GM12878 (cell line): ENCODE data around the gene SEMA3B. TPM values are rescaled to one million over a fixed set of nuclear protein-coding genes. Genes with fewer than 3 reads are reported as not detected.
A peak's percentile ranks its signal among the peaks of the same experiment; 100 is the strongest.

Source experiments
- ATAC-seq: fragments of 200-7000 bp; cut with Tn5 transposase; 3 replicates; pipeline ENCODE4 v1.9.1; 2020; ENCODE audit warnings: mild to moderate bottlenecking, moderate library complexity
- BruUV-seq: library from RNA; stranded (reverse); fragments of 400-500 nt; replicated peaks from 2 replicates; lab custom pipeline; 2021; lab: Mats Ljungman, UMichigan
- CTCF ChIA-PET: fragments of 300-600 bp; sonication (Branson Sonifier 250); formaldehyde crosslinking; extraction: SDS; loops from one replicate; lab custom pipeline; 2021; ENCODE audit warnings: inconsistent platforms; lab: Yijun Ruan, JAX
- POLR2A ChIA-PET: fragments of 350-600 bp; formaldehyde crosslinking; extraction: SDS; loops from one replicate; lab custom pipeline; 2021; ENCODE audit warnings: inconsistent platforms; lab: Charles Lee
- RAD21 ChIA-PET: fragments of 300-600 bp; sonication (Branson Sonifier 250); formaldehyde crosslinking; loops from one replicate; lab custom pipeline; 2023; ENCODE audit warnings: antibody characterized with exemption; ENCODE audit not compliant: unreplicated experiment; lab: Charles Lee
- SMC1A ChIA-PET: fragments of 300-600 bp; sonication (Branson Sonifier 250); formaldehyde crosslinking; loops from one replicate; lab custom pipeline; 2023; ENCODE audit not compliant: unreplicated experiment, uncharacterized antibody; lab: Charles Lee
- DNase-seq: peaks from one replicate; pipeline ENCODE4 v3.0.0-alpha.2; 2011; ENCODE audit warnings: low read depth, low spot score
- FAIRE-seq: peaks from 3 replicates; lab custom pipeline; 2011; peaks lifted over from hg19 to GRCh38; lab: Jason Lieb, UNC
- H2AFZ ChIP-seq: 2 replicates; pipeline ENCODE4 v1.6.0; 2011; ENCODE audit warnings: low read depth, low read length, control low read depth; ENCODE audit not compliant: control insufficient read depth
- H3K27ac ChIP-seq: 2 replicates; pipeline ENCODE4 v1.5.1; 2011; ENCODE audit warnings: control low read depth; ENCODE audit not compliant: control insufficient read depth, insufficient read depth
- H3K27me3 ChIP-seq, 2 experiments: replicated peaks in 1 of 2; 2 replicates each; pipeline versions ENCODE4 v1.6.0 to v1.6.1; 2011; ENCODE audit warnings: low read length in 1 of 2; ENCODE audit not compliant: control insufficient read depth in 2 of 2, insufficient read depth in 2 of 2
- H3K36me3 ChIP-seq, 2 experiments: 2 replicates each; pipeline ENCODE4 v1.5.1; 2011; ENCODE audit warnings: low read length in 1 of 2; ENCODE audit not compliant: control insufficient read depth in 2 of 2, insufficient read depth in 2 of 2
- H3K4me1 ChIP-seq: 2 replicates; pipeline ENCODE4 v1.6.1; 2011; ENCODE audit warnings: mild to moderate bottlenecking, low read length, moderate library complexity, mixed read lengths; ENCODE audit not compliant: control insufficient read depth, insufficient read depth
- H3K4me2 ChIP-seq: 2 replicates; pipeline ENCODE4 v1.6.0; 2011; ENCODE audit warnings: control low read depth; ENCODE audit not compliant: control insufficient read depth, insufficient read depth
- H3K4me3 ChIP-seq: fragments of 200-600 bp; sonication (generic); 2 replicates; pipeline ENCODE4 v1.5.1; 2016
- H3K79me2 ChIP-seq: 2 replicates; pipeline ENCODE4 v1.6.0; 2011; ENCODE audit warnings: low read length; ENCODE audit not compliant: control insufficient read depth, insufficient read depth
- H3K9ac ChIP-seq: 2 replicates; pipeline ENCODE4 v1.8.0; 2011; ENCODE audit warnings: low read length, control low read depth, mixed read lengths; ENCODE audit not compliant: control insufficient read depth, insufficient read depth
- H3K9me3 ChIP-seq: replicated peaks from 3 replicates; pipeline ENCODE4 v1.5.1; 2011; ENCODE audit warnings: mild to moderate bottlenecking, low read length; ENCODE audit not compliant: control insufficient read depth, insufficient read depth
- H4K20me1 ChIP-seq: 2 replicates; pipeline ENCODE4 v1.6.0; 2011; ENCODE audit not compliant: control insufficient read depth, insufficient read depth
- CHD1 ChIP-seq: IDR thresholded peaks from 2 replicates; pipeline ENCODE4 v1.6.1; 2012; ENCODE audit warnings: low read depth, low read length, improper control_type of control experiment
- KDM1A ChIP-seq: fragments of 200-600 bp; sonication (generic); IDR thresholded peaks from 2 replicates; pipeline ENCODE4 v1.6.1; 2016; ENCODE audit warnings: borderline replicate concordance
- RFX5 ChIP-seq: IDR thresholded peaks from 2 replicates; pipeline ENCODE4 v1.6.1; 2011; ENCODE audit warnings: low read depth, low read length, improper control_type of control experiment
- SPI1 ChIP-seq: IDR thresholded peaks from 2 replicates; pipeline ENCODE4 v1.6.1; 2011; ENCODE audit warnings: low read depth, mild to moderate bottlenecking, low read length, moderate library complexity, borderline replicate concordance; ENCODE audit not compliant: insufficient read depth
- SREBF2 ChIP-seq: IDR thresholded peaks from 2 replicates; pipeline ENCODE4 v1.6.1; 2012; ENCODE audit warnings: mild to moderate bottlenecking, low read length
- ZNF207 ChIP-seq: fragments of 450-650 bp; IDR thresholded peaks from 2 replicates; pipeline ENCODE4 v1.6.1; 2014; ENCODE audit warnings: antibody characterized with exemption, mild to moderate bottlenecking, borderline replicate concordance
- WGBS: methylation state at CpG from one replicate; pipeline ENCODE4 v1.1.6; 2016; ENCODE audit warnings: low lambda C conversion rate; ENCODE audit not compliant: insufficient replicate concordance, insufficient coverage; ENCODE audit errors: missing lambda C conversion rate; 5-methylcytosine and 5-hydroxymethylcytosine counted together
- in situ Hi-C: fragments of 300-500 bp; cut with MboI; formaldehyde crosslinking; loops from 9 replicates; pipeline ENCODE4 v1.14.3; 2018; ENCODE audit warnings: mixed read lengths
- intact Hi-C: fragments of 100-400 bp; cut with micrococcal nuclease; formaldehyde crosslinking; loops from one replicate; pipeline ENCODE4 v1.14.2; 2022; ENCODE audit not compliant: unreplicated experiment
- polyA plus RNA-seq, 11 experiments: library from polyadenylated mRNA; depleted of rRNA in 4 of 11; unstranded in 6 of 11; stranded (reverse) in 5 of 11; fragments of >200 nt; fragmentation: Nextera tagmentation in 4 of 11; fragmentation: Illumina TruSeq in 1 of 11; extraction: Ambion mirVana in 4 of 11; extraction: Trizol in 1 of 11; gene quantifications; 1 replicate in 1 of 11; 2 replicates in 10 of 11; pipeline versions ENCODE4 v1.2.1 to v1.2.3, GENCODE V29; 2011 to 2016; ENCODE audit warnings: inconsistent platforms in 2 of 11, missing spikeins in 2 of 11, low read depth in 1 of 11
- total RNA-seq, 4 experiments: library from RNA; depleted of rRNA in 3 of 4; stranded (reverse); fragments of >200 nt in 3 of 4; fragmentation: Illumina TruSeq in 1 of 4; extraction: Trizol in 1 of 4; gene quantifications; 2 replicates each; pipeline versions ENCODE4 v1.2.1 to v1.2.3, GENCODE V29; 2013 to 2021
- TF ChIP-seq, protein P1 (sequence below): IDR thresholded peaks from 2 replicates; pipeline ENCODE4 v1.6.1; 2012; ENCODE audit warnings: low read length, inconsistent platforms
- TF ChIP-seq, protein P2 (sequence below): fragments of 450-650 bp; IDR thresholded peaks from 2 replicates; pipeline ENCODE4 v1.6.1; 2017; ENCODE audit warnings: borderline replicate concordance
- TF ChIP-seq, protein P3 (sequence below): IDR thresholded peaks from 2 replicates; pipeline ENCODE4 v1.6.1; 2011; ENCODE audit warnings: borderline replicate concordance, low read depth, mild to moderate bottlenecking, moderate library complexity, mixed read lengths, low read length; ENCODE audit not compliant: insufficient read depth; ENCODE audit errors: extremely low read length

The SEMA3B gene
- total and polyA plus RNA-seq, 10 of the 15 experiments (the other 5 are each of a cell fraction or from before 2014, with no cell fraction given) = 0.06 to 0.59 (median 0.14) TPM; not detected in 2

DNA sequence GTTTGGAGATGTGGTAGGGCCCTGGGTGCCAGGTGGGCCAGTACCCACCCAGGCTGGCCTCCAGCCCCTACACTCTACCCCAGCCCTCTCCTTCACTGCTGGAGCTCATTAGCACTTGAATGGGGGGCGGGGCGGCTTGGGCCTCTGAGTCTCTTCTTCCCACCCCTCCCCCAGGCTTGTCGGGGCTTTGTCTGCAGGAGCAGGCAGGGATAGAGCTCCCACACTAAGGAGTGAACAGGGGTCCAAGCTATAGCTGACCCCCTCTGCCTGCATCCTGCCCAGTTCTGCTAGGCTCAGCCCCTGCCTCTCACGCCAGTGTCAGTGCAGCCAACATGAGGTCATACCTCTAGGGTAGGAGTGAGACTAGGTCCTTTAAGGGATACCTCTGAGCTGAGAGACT lies 27.8 kb upstream of the SEMA3B start:
- no peak for DNase-seq
- in situ Hi-C loops = no loop called here
- FAIRE-seq = no peak
- H3K27ac ChIP-seq = peak overlapping the region; percentile 82
- H3K79me2 ChIP-seq = peaks cover 89% of the 10 kb centered on the region
- 60% methylated on average over 4 of the region's 4 CpGs for WGBS
- peak overlapping the region; percentile 11; the same call in 1 of the 2 replicates for H3K9ac ChIP-seq
- H3K4me1 ChIP-seq = peaks cover 43% of the 10 kb centered on the region
- intact Hi-C loops = no loop called here
- peak overlapping the region; percentile 28; the same call in 1 of the 2 replicates for H3K4me3 ChIP-seq
- SMC1A ChIA-PET = interaction anchor here (1.3 to 3.2 kb wide), 2 partner anchors 12 to 15 kb away, joined by 3 to 15 read pairs; no protein-coding TSS in a partner anchor
- RAD21 ChIA-PET = interaction anchor here (0.6 to 5.1 kb wide), 4 partner anchors 14 to 46 kb away, joined by 3 to 36 read pairs (median 6); no protein-coding TSS in a partner anchor
- H3K9me3 ChIP-seq = no peaks in the 10 kb centered on the region
- no peak for TF ChIP-seq RFX5
- peaks cover 1 to 4% of the 10 kb centered on the region in 2 experiments; a peak in 3 of 4 replicates for H3K36me3 ChIP-seq
- peaks cover 12% of the 10 kb centered on the region for H4K20me1 ChIP-seq
- H2AFZ ChIP-seq = no peak overlapping the region
- BruUV-seq = no TSS peak
- H3K4me2 ChIP-seq = peak overlapping the region; percentile 90
- POLR2A ChIA-PET = interaction anchor here (0.6 to 1.7 kb wide), 4 partner anchors 12 to 1507 kb away, joined by 3 to 5 read pairs (median 4); no protein-coding TSS in a partner anchor
- H3K27me3 ChIP-seq = no peaks in the 10 kb centered on the region
- CTCF ChIA-PET = interaction anchor here (1.1 to 1.2 kb wide), 2 partner anchors 13 to 15 kb away, joined by 3 to 5 read pairs; no protein-coding TSS in a partner anchor
- no peak for ATAC-seq

DNA sequence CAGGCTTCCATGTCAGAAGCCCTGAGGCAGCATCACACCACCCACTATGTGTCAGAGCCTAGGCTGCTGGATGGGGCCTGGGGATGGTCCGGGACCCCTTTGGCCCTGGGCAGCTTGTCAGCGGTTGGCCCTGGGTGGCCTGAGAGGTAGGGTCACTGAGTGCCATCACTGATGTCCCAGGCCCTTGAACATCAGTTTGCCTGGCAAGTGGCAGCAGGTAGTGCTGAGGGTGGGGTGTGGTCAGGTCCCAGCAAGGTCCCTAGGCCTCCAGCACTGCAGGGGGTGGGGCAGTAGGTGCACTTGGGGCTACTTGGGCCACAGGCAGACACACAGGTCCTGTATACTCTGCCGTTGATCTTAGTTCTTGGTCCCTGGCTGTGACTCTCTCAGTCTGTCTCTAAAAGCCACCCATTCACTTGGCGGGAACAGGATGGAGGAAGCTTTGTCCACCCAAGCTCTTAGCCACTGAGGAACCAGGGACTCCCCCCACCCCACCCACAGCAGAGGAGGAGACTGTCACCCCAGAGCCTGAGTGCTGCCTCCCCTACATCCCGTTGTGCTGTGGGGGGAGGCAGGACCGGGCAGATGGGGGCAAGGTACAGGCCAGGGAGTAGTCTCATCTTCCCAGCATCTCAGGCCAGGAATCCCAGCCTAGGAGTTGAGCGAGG lies 27.1 kb upstream of the SEMA3B start:
- TF ChIP-seq ZNF207 (no peak), SREBF2 (no peak), CHD1 (no peak), SPI1 (no peak), KDM1A (no peak)
- TF ChIP-seq, protein P1, sequence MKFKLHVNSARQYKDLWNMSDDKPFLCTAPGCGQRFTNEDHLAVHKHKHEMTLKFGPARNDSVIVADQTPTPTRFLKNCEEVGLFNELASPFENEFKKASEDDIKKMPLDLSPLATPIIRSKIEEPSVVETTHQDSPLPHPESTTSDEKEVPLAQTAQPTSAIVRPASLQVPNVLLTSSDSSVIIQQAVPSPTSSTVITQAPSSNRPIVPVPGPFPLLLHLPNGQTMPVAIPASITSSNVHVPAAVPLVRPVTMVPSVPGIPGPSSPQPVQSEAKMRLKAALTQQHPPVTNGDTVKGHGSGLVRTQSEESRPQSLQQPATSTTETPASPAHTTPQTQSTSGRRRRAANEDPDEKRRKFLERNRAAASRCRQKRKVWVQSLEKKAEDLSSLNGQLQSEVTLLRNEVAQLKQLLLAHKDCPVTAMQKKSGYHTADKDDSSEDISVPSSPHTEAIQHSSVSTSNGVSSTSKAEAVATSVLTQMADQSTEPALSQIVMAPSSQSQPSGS = no peak
- TF ChIP-seq, protein P2, sequence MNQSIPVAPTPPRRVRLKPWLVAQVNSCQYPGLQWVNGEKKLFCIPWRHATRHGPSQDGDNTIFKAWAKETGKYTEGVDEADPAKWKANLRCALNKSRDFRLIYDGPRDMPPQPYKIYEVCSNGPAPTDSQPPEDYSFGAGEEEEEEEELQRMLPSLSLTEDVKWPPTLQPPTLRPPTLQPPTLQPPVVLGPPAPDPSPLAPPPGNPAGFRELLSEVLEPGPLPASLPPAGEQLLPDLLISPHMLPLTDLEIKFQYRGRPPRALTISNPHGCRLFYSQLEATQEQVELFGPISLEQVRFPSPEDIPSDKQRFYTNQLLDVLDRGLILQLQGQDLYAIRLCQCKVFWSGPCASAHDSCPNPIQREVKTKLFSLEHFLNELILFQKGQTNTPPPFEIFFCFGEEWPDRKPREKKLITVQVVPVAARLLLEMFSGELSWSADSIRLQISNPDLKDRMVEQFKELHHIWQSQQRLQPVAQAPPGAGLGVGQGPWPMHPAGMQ = no peak
- TF ChIP-seq, protein P3, sequence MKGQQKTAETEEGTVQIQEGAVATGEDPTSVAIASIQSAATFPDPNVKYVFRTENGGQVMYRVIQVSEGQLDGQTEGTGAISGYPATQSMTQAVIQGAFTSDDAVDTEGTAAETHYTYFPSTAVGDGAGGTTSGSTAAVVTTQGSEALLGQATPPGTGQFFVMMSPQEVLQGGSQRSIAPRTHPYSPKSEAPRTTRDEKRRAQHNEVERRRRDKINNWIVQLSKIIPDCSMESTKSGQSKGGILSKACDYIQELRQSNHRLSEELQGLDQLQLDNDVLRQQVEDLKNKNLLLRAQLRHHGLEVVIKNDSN = peak; percentile 3
- TF ChIP-seq, all 136 proteins: peak for 1
- Histone ChIP-seq H4K20me1 (peaks cover 12% of the 10 kb centered on the region), H3K4me1 (peaks cover 50% of the 10 kb centered on the region), H3K36me3 (peaks cover 1 to 4% of the 10 kb centered on the region in 2 experiments; a peak in 3 of 4 replicates), H3K4me3 (peak overlapping the region; percentile 64), H3K4me2 (peak overlapping the region; percentile 90), H3K9ac (peak overlapping the region; percentile 24), H3K9me3 (no peaks in the 10 kb centered on the region), H3K79me2 (peaks cover 89% of the 10 kb centered on the region), H2AFZ (no peak overlapping the region), H3K27ac (peak overlapping the region; percentile 82), H3K27me3 (no peaks in the 10 kb centered on the region)
- FAIRE-seq = no peak
- ATAC-seq = no peak
- ChIA-PET SMC1A (interaction anchor here (0.5 to 3.2 kb wide), 3 partner anchors 13 to 1448 kb away, joined by 3 to 15 read pairs (median 3); no protein-coding TSS in a partner anchor), RAD21 (interaction anchor here (0.6 to 5.1 kb wide), 4 partner anchors 15 to 47 kb away, joined by 3 to 36 read pairs (median 6); no protein-coding TSS in a partner anchor), CTCF (interaction anchor here (1.1 to 3.6 kb wide), 3 partner anchors 14 to 15 kb away, joined by 3 to 42 read pairs (median 5); no protein-coding TSS in a partner anchor), POLR2A (interaction anchor here (1.4 to 2.3 kb wide), 3 partner anchors 8 to 14 kb away, joined by 5 to 9 read pairs (median 5); no protein-coding TSS in a partner anchor)
- intact Hi-C loops (no loop called here), in situ Hi-C loops (no loop called here)
- WGBS = 31% methylated on average over 7 of the region's 7 CpGs
- BruUV-seq = no TSS peak
- DNase-seq = no peak
